BJ (cell line): ENCODE data around the gene MAMDC4. TPM values are rescaled to one million over a fixed set of nuclear protein-coding genes. Genes with fewer than 3 reads are reported as not detected.
"Not testable (repeated sequence)": the region's sequence is repeated elsewhere in the genome, so short reads cannot be mapped to it uniquely, and the experiment has no call there.

ENCODE experiments used
- CTCF ChIA-PET: fragments of 350-600 bp; formaldehyde crosslinking; extraction: SDS; loops from one replicate; lab custom pipeline; 2021; ENCODE audit warnings: antibody characterized with exemption, inconsistent platforms; lab: Yijun Ruan, JAX
- POLR2A ChIA-PET: fragments of 300-600 bp; sonication (Branson Sonifier 250); formaldehyde crosslinking; extraction: SDS; loops from one replicate; lab custom pipeline; 2021; ENCODE audit warnings: antibody characterized with exemption; lab: Charles Lee
- DNase-seq: peaks from one replicate; pipeline ENCODE4 v3.0.0-alpha.2; 2011; ENCODE audit warnings: low read depth
- H3K27me3 ChIP-seq: 2 replicates; pipeline ENCODE4 v1.6.0; 2011; ENCODE audit warnings: low read length; ENCODE audit not compliant: control insufficient read depth, insufficient read depth
- H3K36me3 ChIP-seq: 2 replicates; pipeline ENCODE4 v1.5.1; 2011; ENCODE audit warnings: low read length; ENCODE audit not compliant: control insufficient read depth, insufficient read depth
- H3K4me3 ChIP-seq: 2 replicates; pipeline ENCODE4 v1.5.1; 2011; ENCODE audit warnings: low read depth, mild to moderate bottlenecking, control low read depth, low read length
- CTCF ChIP-seq: IDR thresholded peaks from 2 replicates; pipeline ENCODE4 v1.5.1; 2011; ENCODE audit warnings: low read depth, mild to moderate bottlenecking, control low read depth, inconsistent platforms, low read length, moderate library complexity; ENCODE audit not compliant: insufficient read depth
- polyA plus RNA-seq: library from polyadenylated mRNA; depleted of rRNA; stranded (reverse); fragments of >200 nt; gene quantifications from 2 replicates; pipeline ENCODE4 v1.2.3, GENCODE V29; 2011

MAMDC4 gene
- polyA plus RNA-seq, 1 experiment = 1.6 TPM

GRCh38 chr9:136829412-136829811, 22.7 kb upstream of the MAMDC4 start:
- POLR2A ChIA-PET = no interaction called here
- peaks cover 46% of the 10 kb centered on the region for H3K36me3 ChIP-seq

GRCh38 chr9:136829981-136830885, 21.9 kb upstream of the MAMDC4 start:
- no peaks in the 10 kb centered on the region for H3K27me3 ChIP-seq
- TF ChIP-seq CTCF = no peak
- H3K4me3 ChIP-seq = no peak overlapping the region
- H3K36me3 ChIP-seq = peaks cover 42% of the 10 kb centered on the region
- ChIA-PET CTCF (interaction anchor here (1.1 to 2.8 kb wide), 3 partner anchors 12 to 199 kb away, joined by 3 to 16 read pairs (median 5); partner anchors contain the start of gene AJM1), POLR2A (no interaction called here)
- no peak for DNase-seq

More at GRCh38 chr9:136829412-136829811, 22.7 kb upstream of the MAMDC4 start:
- TF ChIP-seq CTCF = no peak
- no peaks in the 10 kb centered on the region for H3K27me3 ChIP-seq
- no peak for DNase-seq
- no peak overlapping the region for H3K4me3 ChIP-seq
- CTCF ChIA-PET = interaction anchor here (0.6 to 2.8 kb wide), 4 partner anchors 13 to 200 kb away, joined by 3 to 16 read pairs (median 4); partner anchors contain the start of gene AJM1

- Histone ChIP-seq H3K27me3 (no peaks in the 10 kb centered on the region), H3K4me3 (no peak overlapping the region), H3K36me3 (peaks cover 40% of the 10 kb centered on the region)
- ChIA-PET CTCF (interaction anchor here (1.0 to 1.2 kb wide), 2 partner anchors 12 to 204 kb away, joined by 3 to 5 read pairs; no protein-coding TSS in a partner anchor), POLR2A (no interaction called here)
- no peak for TF ChIP-seq CTCF
- no peak for DNase-seq
These were observed 21.0 kb upstream of the MAMDC4 start for GRCh38 chr9:136831002-136831719.

GRCh38 chr9:136831720-136832104, 20.4 kb upstream of the MAMDC4 start:
- no peaks in the 10 kb centered on the region for H3K27me3 ChIP-seq
- H3K4me3 ChIP-seq = no peak overlapping the region
- POLR2A ChIA-PET = no interaction called here
- CTCF ChIA-PET = interaction anchor here (1.0 to 1.2 kb wide), 2 partner anchors 12 to 203 kb away, joined by 3 to 5 read pairs; no protein-coding TSS in a partner anchor
- H3K36me3 ChIP-seq = peaks cover 37% of the 10 kb centered on the region
- TF ChIP-seq CTCF = no peak
- no peak for DNase-seq

GRCh38 chr9:136832581-136832980, 19.6 kb upstream of the MAMDC4 start:
- no peaks in the 10 kb centered on the region for H3K27me3 ChIP-seq
- no peak overlapping the region for H3K4me3 ChIP-seq
- H3K36me3 ChIP-seq = peaks cover 31% of the 10 kb centered on the region
- DNase-seq = no peak
- ChIA-PET CTCF (interaction anchor here (1.2 kb wide), 1 partner anchor 11 kb away, joined by 5 read pairs; no protein-coding TSS in a partner anchor), POLR2A (no interaction called here)
- no peak for TF ChIP-seq CTCF

- ChIA-PET POLR2A (interaction anchor here (0.5 kb wide), 1 partner anchor 11 kb away, joined by 6 read pairs; no protein-coding TSS in a partner anchor), CTCF (interaction anchor here (0.6 to 2.3 kb wide), 2 partner anchors 9 to 27 kb away, joined by 4 to 8 read pairs; partner anchors contain the start of gene AJM1)
- not testable (repeated sequence) for H3K4me3 ChIP-seq, H3K27me3 ChIP-seq, DNase-seq
- H3K36me3 ChIP-seq = peaks cover 25% of the 10 kb centered on the region
These were observed 18.6 kb upstream of the MAMDC4 start for GRCh38 chr9:136833381-136834048.
